Activated CD8-positive, alpha-beta memory T cell treated with anti-CD3 and anti-CD28 coated beads for 48 hours (primary cell): Measurements from ENCODE around the gene PELI3.
A peak's percentile ranks its signal among the peaks of the same experiment; 100 is the strongest.

Source experiments
- DNase-seq, 3 experiments: peaks; one replicate each; pipeline ENCODE4 v3.0.0-alpha.2; 2020; ENCODE audit warnings: low read depth in 2 of 3, low spot score in 2 of 3

The PELI3 gene

DNA sequence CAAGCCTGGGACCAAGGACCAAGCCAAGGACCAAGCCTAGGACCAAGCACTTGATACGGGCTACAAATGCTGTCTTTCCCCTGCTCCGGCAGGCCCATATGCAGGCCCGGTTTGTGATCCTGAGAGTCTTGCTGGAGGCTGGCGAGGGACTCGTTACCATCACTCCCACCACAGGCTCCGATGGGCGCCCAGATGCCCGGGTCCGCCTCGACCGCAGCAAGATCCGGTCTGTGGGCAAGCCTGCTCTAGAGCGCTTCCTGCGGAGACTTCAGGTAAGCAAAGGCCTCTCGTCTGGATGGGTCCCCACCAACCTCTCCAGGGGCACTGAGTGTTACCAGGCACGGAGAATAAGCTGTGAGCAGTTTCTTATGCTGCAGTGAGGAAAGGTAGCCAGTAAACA, 30.5 kb downstream of the PELI3 start:
- DNase-seq, result no peak

- no peak for DNase-seq
These were observed 31.8 kb downstream of the PELI3 start for GRCh38 chr11:66498506-66498905.

GRCh38 chr11:66505276-66505816, 38.6 kb downstream of the PELI3 start:
- DNase-seq, result no peak

DNA sequence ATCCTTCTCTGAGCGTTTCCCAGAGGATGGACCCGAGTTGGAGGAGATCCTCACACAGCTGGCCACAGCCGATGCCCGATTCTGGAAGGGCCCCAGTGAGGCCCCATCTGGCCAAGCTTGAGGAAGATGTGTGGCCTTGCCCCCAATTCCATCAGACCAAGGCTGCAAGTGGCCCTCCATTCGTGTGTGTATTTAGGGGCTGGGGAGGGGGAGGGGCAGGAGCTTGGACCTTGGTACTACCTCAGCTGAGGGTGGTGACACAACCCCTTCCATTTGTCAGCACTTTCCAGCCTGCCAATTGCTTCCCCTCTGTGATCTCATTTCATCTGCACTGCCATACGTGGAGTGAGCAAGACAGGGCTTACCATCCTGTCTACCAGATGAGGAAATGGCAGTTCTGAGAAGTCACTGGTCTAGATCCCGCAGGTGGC, 42.4 kb downstream of the PELI3 start:
- DNase-seq, result no peak

DNA sequence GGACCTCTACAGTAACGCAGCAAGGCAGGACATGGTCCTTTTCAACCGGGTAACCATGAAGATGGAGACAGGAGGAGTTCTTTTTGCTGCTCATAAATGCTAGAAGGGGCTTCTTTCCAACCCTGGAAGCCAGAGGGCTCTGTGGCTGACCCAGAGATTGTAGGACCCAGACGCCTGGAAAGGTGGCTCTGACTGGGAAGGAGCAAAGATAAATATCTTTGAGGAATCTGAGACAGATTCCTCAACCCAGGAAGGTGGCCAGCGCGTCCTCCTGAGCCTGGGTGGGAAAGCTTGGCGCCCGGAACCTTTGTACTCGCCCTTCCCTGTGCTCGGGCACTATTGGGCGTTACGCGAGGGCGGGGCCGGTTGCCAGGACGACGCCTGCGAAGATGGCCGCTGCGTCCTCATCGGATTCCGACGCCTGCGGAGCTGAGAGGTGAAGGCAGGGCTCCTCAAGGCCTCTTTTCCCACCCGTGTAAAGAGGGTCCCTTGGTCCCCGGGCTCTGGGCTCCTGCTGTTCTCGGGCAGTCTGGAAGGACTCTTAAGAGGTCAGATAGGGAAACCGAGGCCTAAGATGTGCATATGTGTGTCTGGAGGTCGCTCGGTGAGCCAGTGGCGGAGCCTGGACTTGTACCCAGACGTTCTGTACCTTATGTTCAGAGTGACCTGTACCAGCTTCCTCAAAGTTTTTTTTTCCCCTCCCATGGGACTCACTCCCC, 43.7 kb downstream of the PELI3 start, which contains the start of gene BBS1:
BBS1 (plus strand) TSS at position 365 of the 719 bp plus-strand sequence; CDS start at position 390, 25 bp downstream.
- peak; percentile 66 to 72 (median 66) for DNase-seq

- no peak for DNase-seq
These were observed 44.3 kb downstream of the PELI3 start for GRCh38 chr11:66510990-66511339.

DNA sequence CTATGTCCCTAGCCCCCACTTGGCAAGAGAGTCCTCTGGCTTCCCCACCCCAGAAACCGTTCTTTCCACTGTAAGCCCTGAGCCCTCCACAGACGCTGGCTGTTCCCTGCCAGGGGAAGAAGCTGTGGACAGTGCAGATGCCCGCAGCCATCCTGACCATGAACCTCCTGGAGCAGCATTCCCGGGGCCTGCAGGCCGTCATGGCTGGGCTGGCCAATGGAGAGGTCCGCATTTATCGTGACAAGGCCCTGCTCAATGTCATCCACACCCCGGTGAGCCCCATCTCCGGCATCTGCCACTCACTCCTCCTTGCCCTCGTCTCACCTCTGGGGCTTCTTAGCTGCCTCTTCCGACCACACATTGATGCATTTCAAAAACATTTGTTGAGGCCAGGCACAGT, 56.9 kb downstream of the PELI3 start:
- DNase-seq, result no peak

GRCh38 chr11:66524304-66525040, 57.8 kb downstream of the PELI3 start:
- no peak for DNase-seq
